NCI-H1105 treated with DMSO at 0.1 percent for 48 hours (cell line): ENCODE data around the gene VIPR2.
"Not testable (repeated sequence)": the region's sequence is repeated elsewhere in the genome, so short reads cannot be mapped to it uniquely, and the experiment has no call there.

ENCODE experiments used
- DNase-seq: peaks from one replicate; lab custom pipeline; 2025; lab: John Stamatoyannopoulos, UW

VIPR2 gene

GRCh38 chr7:159138508-159138907 lies 6.2 kb downstream of the VIPR2 start:
- no peak for DNase-seq

GRCh38 chr7:159137906-159138305 lies 6.8 kb downstream of the VIPR2 start:
- no peak for DNase-seq

GRCh38 chr7:159136846-159137245 lies 7.8 kb downstream of the VIPR2 start:
- DNase-seq: no peak

GRCh38 chr7:159136442-159136841 lies 8.2 kb downstream of the VIPR2 start:
- DNase-seq: no peak

GRCh38 chr7:159136013-159136412 lies 8.7 kb downstream of the VIPR2 start:
- no peak for DNase-seq

- DNase-seq: not testable (repeated sequence)
Measured at GRCh38 chr7:159132670-159133443, 11.8 kb downstream of the VIPR2 start.

- no peak for DNase-seq
Measured at GRCh38 chr7:159130820-159131219, 13.8 kb downstream of the VIPR2 start.

- no peak for DNase-seq
Measured at GRCh38 chr7:159130199-159130775, 14.4 kb downstream of the VIPR2 start.

- DNase-seq: no peak
Measured at GRCh38 chr7:159128767-159129166, 15.9 kb downstream of the VIPR2 start.

- DNase-seq: no peak
Measured at GRCh38 chr7:159127691-159128642, 16.7 kb downstream of the VIPR2 start.

GRCh38 chr7:159126311-159127260 lies 18.1 kb downstream of the VIPR2 start:
- DNase-seq: peak; percentile 39

GRCh38 chr7:159125955-159126270 lies 18.8 kb downstream of the VIPR2 start:
- DNase-seq: no peak

- no peak for DNase-seq
Measured at GRCh38 chr7:159125104-159125954, 19.3 kb downstream of the VIPR2 start.

- DNase-seq: not testable (repeated sequence)
Measured at GRCh38 chr7:159123793-159124192, 20.9 kb downstream of the VIPR2 start.

GRCh38 chr7:159123294-159123693 lies 21.4 kb downstream of the VIPR2 start:
- DNase-seq: not testable (repeated sequence)

GRCh38 chr7:159122276-159122675 lies 22.4 kb downstream of the VIPR2 start:
- DNase-seq: no peak

- no peak for DNase-seq
Measured at GRCh38 chr7:159121476-159121875, 23.2 kb downstream of the VIPR2 start.

GRCh38 chr7:159121068-159121467 lies 23.6 kb downstream of the VIPR2 start:
- DNase-seq: no peak

GRCh38 chr7:159120540-159120919 lies 24.1 kb downstream of the VIPR2 start:
- no peak for DNase-seq

GRCh38 chr7:159119851-159120539 lies 24.7 kb downstream of the VIPR2 start:
- DNase-seq: no peak
